Gastroesophageal sphincter (tissue), 3 donors: ENCODE data around the gene CLEC1B.

Experiments used
- POLR2AphosphoS5 ChIP-seq: sonication (generic); formaldehyde crosslinking; IDR thresholded peaks from one replicate; pipeline ENCODE4 v1.6.1; 2017; ENCODE audit warnings: antibody characterized with exemption
- TF ChIP-seq, protein P1 (sequence below), 4 experiments: fragments of 200-600 bp in 2 of 4; fragments of 450-650 bp in 2 of 4; sonication (generic) in 1 of 4; IDR thresholded peaks; one replicate each; pipeline ENCODE4 v1.5.1; 2017 to 2019; ENCODE audit warnings: antibody characterized with exemption in 4 of 4, mild to moderate bottlenecking in 2 of 4, moderate library complexity in 2 of 4

- no peak for TF ChIP-seq POLR2AphosphoS5
- TF ChIP-seq, protein P1, sequence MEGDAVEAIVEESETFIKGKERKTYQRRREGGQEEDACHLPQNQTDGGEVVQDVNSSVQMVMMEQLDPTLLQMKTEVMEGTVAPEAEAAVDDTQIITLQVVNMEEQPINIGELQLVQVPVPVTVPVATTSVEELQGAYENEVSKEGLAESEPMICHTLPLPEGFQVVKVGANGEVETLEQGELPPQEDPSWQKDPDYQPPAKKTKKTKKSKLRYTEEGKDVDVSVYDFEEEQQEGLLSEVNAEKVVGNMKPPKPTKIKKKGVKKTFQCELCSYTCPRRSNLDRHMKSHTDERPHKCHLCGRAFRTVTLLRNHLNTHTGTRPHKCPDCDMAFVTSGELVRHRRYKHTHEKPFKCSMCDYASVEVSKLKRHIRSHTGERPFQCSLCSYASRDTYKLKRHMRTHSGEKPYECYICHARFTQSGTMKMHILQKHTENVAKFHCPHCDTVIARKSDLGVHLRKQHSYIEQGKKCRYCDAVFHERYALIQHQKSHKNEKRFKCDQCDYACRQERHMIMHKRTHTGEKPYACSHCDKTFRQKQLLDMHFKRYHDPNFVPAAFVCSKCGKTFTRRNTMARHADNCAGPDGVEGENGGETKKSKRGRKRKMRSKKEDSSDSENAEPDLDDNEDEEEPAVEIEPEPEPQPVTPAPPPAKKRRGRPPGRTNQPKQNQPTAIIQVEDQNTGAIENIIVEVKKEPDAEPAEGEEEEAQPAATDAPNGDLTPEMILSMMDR (IDR thresholded peaks at IDR 0.05), result no peak
Measured at GRCh38 chr12:10012630-10013330, 13.9 kb upstream of the CLEC1B start.
